ENCODE measurements around the gene IRS1.

Gene IRS1

GRCh38 chr2:226761195-226761583 lies 38.4 kb downstream of the IRS1 start:
- Histone ChIP-seq H3K36me3 (ENCODE audit: control insufficient read depth, insufficient read depth, low read length) (no peaks in the 10 kb centered on the region), H3K27me3 (ENCODE audit: control insufficient read depth, insufficient read depth, low read length) (no peaks in the 10 kb centered on the region), H3K9ac (ENCODE audit: low read depth, low read length) (no peak overlapping the region), H3K4me3 (ENCODE audit: low read depth, low read length) (no peak overlapping the region), H3K9me3 (ENCODE audit: control insufficient read depth, insufficient read depth, low read length) (no peaks in the 10 kb centered on the region), H3K4me1 (ENCODE audit: control insufficient read depth, insufficient read depth, low read length) (no peaks in the 10 kb centered on the region)

- Histone ChIP-seq H3K4me1 (ENCODE audit: control insufficient read depth, insufficient read depth, low read length) (peaks cover 4% of the 10 kb centered on the region), H3K27me3 (ENCODE audit: control insufficient read depth, insufficient read depth, low read length) (no peaks in the 10 kb centered on the region), H3K9me3 (ENCODE audit: control insufficient read depth, insufficient read depth, low read length) (no peaks in the 10 kb centered on the region), H3K36me3 (ENCODE audit: control insufficient read depth, insufficient read depth, low read length) (no peaks in the 10 kb centered on the region), H3K9ac (ENCODE audit: low read depth, low read length) (no peak overlapping the region), H3K4me3 (ENCODE audit: low read depth, low read length) (no peak overlapping the region)
These were observed 39.0 kb downstream of the IRS1 start for GRCh38 chr2:226760412-226761194.

- Histone ChIP-seq H3K9ac (ENCODE audit: low read depth, low read length) (no peak overlapping the region), H3K4me3 (ENCODE audit: low read depth, low read length) (no peak overlapping the region), H3K27me3 (ENCODE audit: control insufficient read depth, insufficient read depth, low read length) (no peaks in the 10 kb centered on the region), H3K4me1 (ENCODE audit: control insufficient read depth, insufficient read depth, low read length) (peaks cover 6% of the 10 kb centered on the region), H3K9me3 (ENCODE audit: control insufficient read depth, insufficient read depth, low read length) (no peaks in the 10 kb centered on the region), H3K36me3 (ENCODE audit: control insufficient read depth, insufficient read depth, low read length) (no peaks in the 10 kb centered on the region)
These were observed 39.9 kb downstream of the IRS1 start for GRCh38 chr2:226759768-226760167.

- no peak overlapping the region for H3K4me3 ChIP-seq (ENCODE audit: low read depth, low read length)
- H3K27me3 ChIP-seq (ENCODE audit: control insufficient read depth, insufficient read depth, low read length) = no peaks in the 10 kb centered on the region
- H3K36me3 ChIP-seq (ENCODE audit: control insufficient read depth, insufficient read depth, low read length) = no peaks in the 10 kb centered on the region
- H3K4me1 ChIP-seq (ENCODE audit: control insufficient read depth, insufficient read depth, low read length) = peaks cover 6% of the 10 kb centered on the region
- H3K9ac ChIP-seq (ENCODE audit: low read depth, low read length) = no peak overlapping the region
- H3K9me3 ChIP-seq (ENCODE audit: control insufficient read depth, insufficient read depth, low read length) = no peaks in the 10 kb centered on the region
These were observed 40.5 kb downstream of the IRS1 start for GRCh38 chr2:226758921-226759640.

- Histone ChIP-seq H3K4me3 (ENCODE audit: low read depth, low read length) (no peak overlapping the region), H3K9ac (ENCODE audit: low read depth, low read length) (no peak overlapping the region), H3K36me3 (ENCODE audit: control insufficient read depth, insufficient read depth, low read length) (no peaks in the 10 kb centered on the region), H3K4me1 (ENCODE audit: control insufficient read depth, insufficient read depth, low read length) (peaks cover 6% of the 10 kb centered on the region), H3K9me3 (ENCODE audit: control insufficient read depth, insufficient read depth, low read length) (no peaks in the 10 kb centered on the region), H3K27me3 (ENCODE audit: control insufficient read depth, insufficient read depth, low read length) (no peaks in the 10 kb centered on the region)
These were observed 43.5 kb downstream of the IRS1 start for GRCh38 chr2:226756131-226756530.

- H3K4me1 ChIP-seq (ENCODE audit: control insufficient read depth, insufficient read depth, low read length) = peaks cover 6% of the 10 kb centered on the region
- H3K9me3 ChIP-seq (ENCODE audit: control insufficient read depth, insufficient read depth, low read length) = no peaks in the 10 kb centered on the region
- H3K36me3 ChIP-seq (ENCODE audit: control insufficient read depth, insufficient read depth, low read length) = no peaks in the 10 kb centered on the region
- H3K27me3 ChIP-seq (ENCODE audit: control insufficient read depth, insufficient read depth, low read length) = no peaks in the 10 kb centered on the region
- H3K4me3 ChIP-seq (ENCODE audit: low read depth, low read length) = no peak overlapping the region
- no peak overlapping the region for H3K9ac ChIP-seq (ENCODE audit: low read depth, low read length)
These were observed 44.0 kb downstream of the IRS1 start for GRCh38 chr2:226755631-226756030.

- Histone ChIP-seq H3K27me3 (ENCODE audit: control insufficient read depth, insufficient read depth, low read length) (no peaks in the 10 kb centered on the region), H3K4me1 (ENCODE audit: control insufficient read depth, insufficient read depth, low read length) (peaks cover 6% of the 10 kb centered on the region), H3K36me3 (ENCODE audit: control insufficient read depth, insufficient read depth, low read length) (no peaks in the 10 kb centered on the region), H3K4me3 (ENCODE audit: low read depth, low read length) (no peak overlapping the region), H3K9ac (ENCODE audit: low read depth, low read length) (no peak overlapping the region), H3K9me3 (ENCODE audit: control insufficient read depth, insufficient read depth, low read length) (no peaks in the 10 kb centered on the region)
These were observed 44.6 kb downstream of the IRS1 start for GRCh38 chr2:226754821-226755604.

- H3K4me1 ChIP-seq (ENCODE audit: control insufficient read depth, insufficient read depth, low read length) = peaks cover 6% of the 10 kb centered on the region
- H3K36me3 ChIP-seq (ENCODE audit: control insufficient read depth, insufficient read depth, low read length) = no peaks in the 10 kb centered on the region
- no peaks in the 10 kb centered on the region for H3K27me3 ChIP-seq (ENCODE audit: control insufficient read depth, insufficient read depth, low read length)
- no peak overlapping the region for H3K4me3 ChIP-seq (ENCODE audit: low read depth, low read length)
- no peaks in the 10 kb centered on the region for H3K9me3 ChIP-seq (ENCODE audit: control insufficient read depth, insufficient read depth, low read length)
- no peak overlapping the region for H3K9ac ChIP-seq (ENCODE audit: low read depth, low read length)
These were observed 46.7 kb downstream of the IRS1 start for GRCh38 chr2:226752887-226753286.

- no peaks in the 10 kb centered on the region for H3K27me3 ChIP-seq (ENCODE audit: control insufficient read depth, insufficient read depth, low read length)
- H3K4me3 ChIP-seq (ENCODE audit: low read depth, low read length) = no peak overlapping the region
- peaks cover 4% of the 10 kb centered on the region for H3K9me3 ChIP-seq (ENCODE audit: control insufficient read depth, insufficient read depth, low read length)
These were observed 52.3 kb downstream of the IRS1 start for GRCh38 chr2:226747288-226747687.

GRCh38 chr2:226746196-226746800 lies 53.3 kb downstream of the IRS1 start:
- Histone ChIP-seq H3K9ac (ENCODE audit: low read depth, low read length) (no peak overlapping the region), H3K27me3 (ENCODE audit: control insufficient read depth, insufficient read depth, low read length) (no peaks in the 10 kb centered on the region), H3K4me3 (ENCODE audit: low read depth, low read length) (no peak overlapping the region), H3K9me3 (ENCODE audit: control insufficient read depth, insufficient read depth, low read length) (peaks cover 4% of the 10 kb centered on the region), H3K36me3 (ENCODE audit: control insufficient read depth, insufficient read depth, low read length) (no peaks in the 10 kb centered on the region), H3K4me1 (ENCODE audit: control insufficient read depth, insufficient read depth, low read length) (peaks cover 4% of the 10 kb centered on the region)

More at GRCh38 chr2:226747288-226747687, 52.3 kb downstream of the IRS1 start:
- no peaks in the 10 kb centered on the region for H3K36me3 ChIP-seq (ENCODE audit: control insufficient read depth, insufficient read depth, low read length)
- no peak overlapping the region for H3K9ac ChIP-seq (ENCODE audit: low read depth, low read length)
- peaks cover 4% of the 10 kb centered on the region for H3K4me1 ChIP-seq (ENCODE audit: control insufficient read depth, insufficient read depth, low read length)

- peaks cover 4% of the 10 kb centered on the region for H3K4me1 ChIP-seq (ENCODE audit: control insufficient read depth, insufficient read depth, low read length)
- no peak overlapping the region for H3K4me3 ChIP-seq (ENCODE audit: low read depth, low read length)
- no peak overlapping the region for H3K9ac ChIP-seq (ENCODE audit: low read depth, low read length)
- no peaks in the 10 kb centered on the region for H3K27me3 ChIP-seq (ENCODE audit: control insufficient read depth, insufficient read depth, low read length)
- peaks cover 4% of the 10 kb centered on the region for H3K9me3 ChIP-seq (ENCODE audit: control insufficient read depth, insufficient read depth, low read length)
- H3K36me3 ChIP-seq (ENCODE audit: control insufficient read depth, insufficient read depth, low read length) = no peaks in the 10 kb centered on the region
These were observed 55.7 kb downstream of the IRS1 start for GRCh38 chr2:226743915-226744314.

Measured in iPS-15b (cell line).